Pancreas (tissue), 10 donors: ENCODE measurements around the gene GSG1L2. TPM values are rescaled to one million over a fixed set of nuclear protein-coding genes. Genes with fewer than 3 reads are reported as not detected.

Source experiments
- ATAC-seq, 4 donors: fragments of 200-7000 bp; cut with Tn5 transposase; one replicate each; pipeline versions ENCODE4 v1.8.0 to v1.9.1; 2020; ENCODE audit warnings: mild to moderate bottlenecking in 4 of 4, moderate library complexity in 4 of 4
- DNase-seq, 6 donors: peaks; one replicate each; pipeline ENCODE4 v3.0.0-alpha.2; 2020
- FAIRE-seq: peaks from 2 replicates; lab custom pipeline; 2012; peaks lifted over from hg19 to GRCh38; lab: Jason Lieb, UNC
- H3K27ac ChIP-seq, 4 donors: fragments of 200-600 bp; sonication (generic); 1 replicate in 3 of 4; 2 replicates in 1 of 4; pipeline versions ENCODE4 v1.5.0 to v1.8.0; 2020
- H3K27me3 ChIP-seq, 4 donors: fragments of 200-600 bp; one replicate each; pipeline ENCODE4 v1.8.0; 2021
- H3K36me3 ChIP-seq, 3 donors: fragments of 200-600 bp; sonication (generic) in 1 of 3; one replicate each; pipeline versions ENCODE4 v1.5.0 to v1.8.0; 2020 to 2021
- H3K4me1 ChIP-seq, 3 donors: fragments of 200-600 bp; one replicate each; pipeline ENCODE4 v1.8.0; 2021
- H3K4me3 ChIP-seq, 4 donors: fragments of 200-600 bp; sonication (generic) in 2 of 4; one replicate each; pipeline versions ENCODE4 v1.5.0 to v1.8.0; 2020 to 2021
- H3K9me3 ChIP-seq, 4 donors: fragments of 200-600 bp; one replicate each; pipeline ENCODE4 v1.8.0; 2021
- CTCF ChIP-seq, 4 donors: fragments of 200-600 bp; sonication (generic) in 3 of 4; IDR thresholded peaks; one replicate each; pipeline versions ENCODE4 v1.5.0 to v1.8.0; 2021; ENCODE audit warnings: antibody characterized with exemption in 4 of 4
- WGBS, 2 donors: extraction: QIAGEN DNeasy Blood & Tissue Kit; methylation state at CpG; one replicate each; pipeline ENCODE4 v1.1.7; 2013; 5-methylcytosine and 5-hydroxymethylcytosine counted together
- intact Hi-C, 3 donors: fragments of 100-400 bp; cut with DNase I; formaldehyde crosslinking; loops; one replicate each; pipeline versions ENCODE4 v1.11.1 to v1.14.2; 2022
- polyA plus RNA-seq, 2 donors: library from polyadenylated mRNA; stranded (reverse); fragments of 200-250 nt; gene quantifications; one replicate each; pipeline ENCODE4 v1.2.3, GENCODE V29; 2013
- total RNA-seq, 6 donors: library from RNA; stranded (reverse); fragmentation: NEBNext Ultra II Directional in 4 of 6; extraction: Animal tissue kit (Norgen Biotek cat#: 25700) in 4 of 6; gene quantifications; one replicate each; pipeline versions ENCODE4 v1.2.1 to v1.2.4, GENCODE V29; 2021 to 2023
- donor health status: healthy with polysubstance abuse.
- donor health status: DM: no; HTN: no; CAD: no; lungs with moderate emphysema.
- donor health status: DM: no; HTN: no; CAD: no.
- donor health status: control.
- donor health status: control.
- donor health status: Bipolar disorder and iron deficiency.
- donor health status: DM: yes; HTN: yes; CAD: no.
- donor health status: DM: no; HTN: no; CAD: no.
- donor health status: DM: no; HTN: no; CAD: no.
- donor health status: DM: yes; HTN: yes; CAD: no.

The GSG1L2 gene
- total and polyA plus RNA-seq, 8 donors: not detected

- intact Hi-C loops: no loop called here
- no peak for ATAC-seq
- Histone ChIP-seq H3K27me3 (peaks cover 0 to 4% (median 0%) of the 10 kb centered on the region in 4 donors), H3K27ac (no peak overlapping the region), H3K9me3 (no peaks in the 10 kb centered on the region), H3K4me1 (no peaks in the 10 kb centered on the region), H3K4me3 (no peak overlapping the region), H3K36me3 (no peaks in the 10 kb centered on the region)
- no peak for DNase-seq
- TF ChIP-seq CTCF (IDR thresholded peaks at IDR 0.05): no peak
- WGBS, 2 donors: 78 to 84% methylated on average over 1 of the region's 1 CpG
- no peak for FAIRE-seq
Observed at GRCh38 chr17:9760266-9760665, 61.6 kb downstream of the GSG1L2 start.

GRCh38 chr17:9755083-9755482, 66.8 kb downstream of the GSG1L2 start:
- no peak overlapping the region for H3K27ac ChIP-seq
- intact Hi-C loops: no loop called here
- no peak for TF ChIP-seq CTCF (IDR thresholded peaks at IDR 0.05)
- ATAC-seq: no peak
- H3K9me3 ChIP-seq: no peaks in the 10 kb centered on the region
- no peak for DNase-seq
- H3K4me3 ChIP-seq: no peak overlapping the region
- H3K36me3 ChIP-seq: no peaks in the 10 kb centered on the region
- H3K27me3 ChIP-seq: no peaks in the 10 kb centered on the region
- no peaks in the 10 kb centered on the region for H3K4me1 ChIP-seq
- WGBS, 2 donors: 70 to 72% methylated on average over 3 of the region's 3 CpGs
- no peak for FAIRE-seq

Other genes with a start within 250 kb of the GSG1L2 start
- 10 to 100 TPM; 26.9 to 37.4 (median 30.9) TPM for gene STX8, start 246.3 kb downstream of the GSG1L2 start, total RNA-seq
- 10 to 100 TPM; 32.6 to 33.0 TPM for gene STX8, start 246.3 kb downstream of the GSG1L2 start, polyA plus RNA-seq
- gene CFAP52, start 245.4 kb downstream of the GSG1L2 start, total RNA-seq: not detected
- not detected for gene CFAP52, start 245.4 kb downstream of the GSG1L2 start, polyA plus RNA-seq
- gene USP43, start 176.6 kb downstream of the GSG1L2 start, total RNA-seq: 1 to 10 TPM; 2.6 to 5.7 (median 3.9) TPM
- 1 to 10 TPM; 4.6 to 5.1 TPM for gene USP43, start 176.6 kb downstream of the GSG1L2 start, polyA plus RNA-seq
- not detected for gene DHRS7C, start 30.5 kb downstream of the GSG1L2 start, total RNA-seq
- gene DHRS7C, start 30.5 kb downstream of the GSG1L2 start, polyA plus RNA-seq: not detected
- gene GLP2R, start 3.8 kb upstream of the GSG1L2 start, total RNA-seq: 1 to 10 TPM in 3 of 6 donors, under 1 TPM in 3; 0.39 to 1.7 (median 0.90) TPM
- 1 to 10 TPM in 1 of 2 donors, under 1 TPM in 1; 0.84 to 1.2 TPM for gene GLP2R, start 3.8 kb upstream of the GSG1L2 start, polyA plus RNA-seq
- gene RCVRN, start 83.2 kb upstream of the GSG1L2 start, total RNA-seq: not detected
- under 1 TPM; 0.26 to 0.30 TPM for gene RCVRN, start 83.2 kb upstream of the GSG1L2 start, polyA plus RNA-seq